HepG2 (cell line): ENCODE results near the gene AKAP3. TPM values are rescaled to one million over a fixed set of nuclear protein-coding genes. Genes with fewer than 3 reads are reported as not detected.

Experiments used
- ELF3 ChIP-seq: IDR thresholded peaks from 2 replicates; pipeline ENCODE4 v1.6.1; 2016; ENCODE audit warnings: missing genetic modification reagents, missing compliant biosample characterization
- NONO ChIP-seq, 2 experiments: fragments of 450-650 bp in 1 of 2; sonication (generic) in 1 of 2; formaldehyde crosslinking in 1 of 2; IDR thresholded peaks in 1 of 2; conservative IDR thresholded peaks in 1 of 2; 2 replicates each; pipeline versions ENCODE4 v1.6.1 to v1.8.0; 2017 to 2022; ENCODE audit warnings: mild to moderate bottlenecking in 1 of 2, missing genetic modification reagents in 1 of 2, moderate library complexity in 1 of 2
- RBFOX2 ChIP-seq: fragments of 200-400 bp; formaldehyde crosslinking; IDR thresholded peaks from 2 replicates; pipeline ENCODE4 v1.6.1; 2017; ENCODE audit warnings: low read depth, mild to moderate bottlenecking, low read length
- SPEN ChIP-seq: sonication (generic); formaldehyde crosslinking; IDR thresholded peaks from 2 replicates; pipeline ENCODE4 v1.5.1; 2020; ENCODE audit warnings: low read depth, mild to moderate bottlenecking, missing genetic modification reagents
- ZFY ChIP-seq: sonication (generic); formaldehyde crosslinking; IDR thresholded peaks from 2 replicates; pipeline ENCODE4 v1.4.0; 2020; ENCODE audit warnings: missing genetic modification reagents
- ZNF335 ChIP-seq: sonication (generic); formaldehyde crosslinking; IDR thresholded peaks from 2 replicates; pipeline ENCODE4 v1.4.0; 2020; ENCODE audit warnings: missing genetic modification reagents
- polyA plus RNA-seq, 8 experiments: library from polyadenylated mRNA; depleted of rRNA in 3 of 8; stranded (reverse) in 7 of 8; unstranded in 1 of 8; fragments of >200 nt; fragmentation: Illumina TruSeq in 4 of 8; extraction: Trizol in 4 of 8; gene quantifications; 2 replicates each; pipeline versions ENCODE4 v1.2.1 to v1.2.3, GENCODE V29; 2011 to 2016; ENCODE audit warnings: low read depth in 4 of 8, missing spikeins in 1 of 8, mixed read lengths in 1 of 8; ENCODE audit not compliant: insufficient read depth in 1 of 8
- total RNA-seq, 5 experiments: library from RNA; depleted of rRNA; stranded (reverse); fragments of >200 nt; fragmentation: Illumina TruSeq; extraction: Trizol; gene quantifications; 2 replicates each; pipeline ENCODE4 v1.2.3, GENCODE V29; 2016; ENCODE audit warnings: low read depth in 1 of 5
- TF ChIP-seq, protein P1 (sequence below): IDR thresholded peaks from 2 replicates; pipeline ENCODE4 v1.6.1; 2018; ENCODE audit warnings: missing genetic modification reagents, mild to moderate bottlenecking, missing compliant biosample characterization
- TF ChIP-seq, protein P2 (sequence below): IDR thresholded peaks from 2 replicates; pipeline ENCODE4 v1.6.1; 2016; ENCODE audit warnings: low read depth, borderline replicate concordance
- TF ChIP-seq, protein P3 (sequence below): IDR thresholded peaks from 2 replicates; pipeline ENCODE4 v1.6.1; 2016; ENCODE audit warnings: low read depth
- TF ChIP-seq, protein P4 (sequence below): sonication (generic); formaldehyde crosslinking; IDR thresholded peaks from 2 replicates; pipeline ENCODE4 v1.4.0; 2020; ENCODE audit warnings: missing genetic modification reagents
- TF ChIP-seq, protein P5 (sequence below): sonication (generic); formaldehyde crosslinking; IDR thresholded peaks from 2 replicates; pipeline ENCODE4 v1.4.0; 2020; ENCODE audit warnings: missing genetic modification reagents, borderline replicate concordance
- TF ChIP-seq, protein P6 (sequence below), 2 experiments: sonication (generic) in 1 of 2; formaldehyde crosslinking in 1 of 2; IDR thresholded peaks; 2 replicates each; pipeline versions ENCODE4 v1.4.0 to v1.6.1; 2018 to 2020; ENCODE audit warnings: missing genetic modification reagents in 2 of 2, borderline replicate concordance in 1 of 2, low read depth in 1 of 2, mild to moderate bottlenecking in 1 of 2, missing biosample characterization in 1 of 2
- TF ChIP-seq, protein P7 (sequence below): sonication (generic); formaldehyde crosslinking; IDR thresholded peaks from 2 replicates; pipeline ENCODE4 v1.4.0; 2020; ENCODE audit warnings: mild to moderate bottlenecking, missing genetic modification reagents

AKAP3 gene
- total and polyA plus RNA-seq, 2 of the 13 experiments (the other 11 are each of a cell fraction or from before 2014, with no cell fraction given), result 0.22 to 0.49 TPM

DNA sequence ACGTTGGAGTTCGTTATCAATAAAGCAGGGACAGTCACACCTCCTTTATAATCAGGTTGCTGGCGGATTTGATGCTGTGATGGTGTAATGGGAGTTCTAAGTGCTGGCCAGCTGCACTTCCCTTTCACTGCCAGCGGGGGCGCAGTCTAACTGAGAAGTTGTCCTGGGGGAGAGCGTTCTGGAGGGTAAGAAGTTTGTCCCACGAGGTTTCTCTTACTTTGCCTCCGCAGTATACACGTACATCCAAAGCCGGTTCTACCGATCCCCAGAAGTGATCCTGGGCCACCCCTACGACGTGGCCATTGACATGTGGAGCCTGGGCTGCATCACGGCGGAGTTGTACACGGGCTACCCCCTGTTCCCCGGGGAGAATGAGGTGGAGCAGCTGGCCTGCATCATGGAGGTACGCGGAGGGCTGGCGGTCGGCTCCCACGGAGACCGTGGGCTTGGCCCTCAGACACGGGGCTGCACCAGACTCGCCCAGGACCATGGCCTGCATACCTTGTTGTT is 44.1 kb downstream of the AKAP3 start (continued):
- TF ChIP-seq, protein P1, sequence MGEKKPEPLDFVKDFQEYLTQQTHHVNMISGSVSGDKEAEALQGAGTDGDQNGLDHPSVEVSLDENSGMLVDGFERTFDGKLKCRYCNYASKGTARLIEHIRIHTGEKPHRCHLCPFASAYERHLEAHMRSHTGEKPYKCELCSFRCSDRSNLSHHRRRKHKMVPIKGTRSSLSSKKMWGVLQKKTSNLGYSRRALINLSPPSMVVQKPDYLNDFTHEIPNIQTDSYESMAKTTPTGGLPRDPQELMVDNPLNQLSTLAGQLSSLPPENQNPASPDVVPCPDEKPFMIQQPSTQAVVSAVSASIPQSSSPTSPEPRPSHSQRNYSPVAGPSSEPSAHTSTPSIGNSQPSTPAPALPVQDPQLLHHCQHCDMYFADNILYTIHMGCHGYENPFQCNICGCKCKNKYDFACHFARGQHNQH (CRISPR knock-in tag), result peak; percentile 62
- TF ChIP-seq, protein P2, sequence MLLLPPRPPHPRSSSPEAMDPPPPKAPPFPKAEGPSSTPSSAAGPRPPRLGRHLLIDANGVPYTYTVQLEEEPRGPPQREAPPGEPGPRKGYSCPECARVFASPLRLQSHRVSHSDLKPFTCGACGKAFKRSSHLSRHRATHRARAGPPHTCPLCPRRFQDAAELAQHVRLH (CRISPR knock-in tag), result peak; percentile 49; the same call in 1 of the 2 replicates
- TF ChIP-seq, protein P3, sequence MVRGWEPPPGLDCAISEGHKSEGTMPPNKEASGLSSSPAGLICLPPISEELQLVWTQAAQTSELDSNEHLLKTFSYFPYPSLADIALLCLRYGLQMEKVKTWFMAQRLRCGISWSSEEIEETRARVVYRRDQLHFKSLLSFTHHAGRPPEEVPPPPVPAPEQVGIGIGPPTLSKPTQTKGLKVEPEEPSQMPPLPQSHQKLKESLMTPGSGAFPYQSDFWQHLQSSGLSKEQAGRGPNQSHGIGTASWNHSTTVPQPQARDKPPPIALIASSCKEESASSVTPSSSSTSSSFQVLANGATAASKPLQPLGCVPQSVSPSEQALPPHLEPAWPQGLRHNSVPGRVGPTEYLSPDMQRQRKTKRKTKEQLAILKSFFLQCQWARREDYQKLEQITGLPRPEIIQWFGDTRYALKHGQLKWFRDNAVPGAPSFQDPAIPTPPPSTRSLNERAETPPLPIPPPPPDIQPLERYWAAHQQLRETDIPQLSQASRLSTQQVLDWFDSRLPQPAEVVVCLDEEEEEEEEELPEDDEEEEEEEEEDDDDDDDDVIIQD (CRISPR knock-in tag), result peak; percentile 49; the same call in 1 of the 2 replicates
- TF ChIP-seq ZNF335 (CRISPR knock-in tag), result 0 out of 2 replicates have a peak, but pooled peaks have one; percentile 32
- TF ChIP-seq SPEN (CRISPR knock-in tag), result peak; percentile 69
- peak; percentile 38; the same call in 1 of the 2 replicates for TF ChIP-seq RBFOX2
- no peak for TF ChIP-seq NONO (IDR thresholded peaks at IDR 0.05)
- peak; percentile 39; the same call in 1 of the 2 replicates for TF ChIP-seq NONO (CRISPR knock-in tag; conservative IDR thresholded peaks at IDR 0.05)
- TF ChIP-seq, protein P4, sequence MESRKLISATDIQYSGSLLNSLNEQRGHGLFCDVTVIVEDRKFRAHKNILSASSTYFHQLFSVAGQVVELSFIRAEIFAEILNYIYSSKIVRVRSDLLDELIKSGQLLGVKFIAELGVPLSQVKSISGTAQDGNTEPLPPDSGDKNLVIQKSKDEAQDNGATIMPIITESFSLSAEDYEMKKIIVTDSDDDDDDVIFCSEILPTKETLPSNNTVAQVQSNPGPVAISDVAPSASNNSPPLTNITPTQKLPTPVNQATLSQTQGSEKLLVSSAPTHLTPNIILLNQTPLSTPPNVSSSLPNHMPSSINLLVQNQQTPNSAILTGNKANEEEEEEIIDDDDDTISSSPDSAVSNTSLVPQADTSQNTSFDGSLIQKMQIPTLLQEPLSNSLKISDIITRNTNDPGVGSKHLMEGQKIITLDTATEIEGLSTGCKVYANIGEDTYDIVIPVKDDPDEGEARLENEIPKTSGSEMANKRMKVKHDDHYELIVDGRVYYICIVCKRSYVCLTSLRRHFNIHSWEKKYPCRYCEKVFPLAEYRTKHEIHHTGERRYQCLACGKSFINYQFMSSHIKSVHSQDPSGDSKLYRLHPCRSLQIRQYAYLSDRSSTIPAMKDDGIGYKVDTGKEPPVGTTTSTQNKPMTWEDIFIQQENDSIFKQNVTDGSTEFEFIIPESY (CRISPR knock-in tag), result 0 out of 2 replicates have a peak, but pooled peaks have one; percentile 8
- TF ChIP-seq ZFY, result peak; percentile 87
- TF ChIP-seq, protein P5, sequence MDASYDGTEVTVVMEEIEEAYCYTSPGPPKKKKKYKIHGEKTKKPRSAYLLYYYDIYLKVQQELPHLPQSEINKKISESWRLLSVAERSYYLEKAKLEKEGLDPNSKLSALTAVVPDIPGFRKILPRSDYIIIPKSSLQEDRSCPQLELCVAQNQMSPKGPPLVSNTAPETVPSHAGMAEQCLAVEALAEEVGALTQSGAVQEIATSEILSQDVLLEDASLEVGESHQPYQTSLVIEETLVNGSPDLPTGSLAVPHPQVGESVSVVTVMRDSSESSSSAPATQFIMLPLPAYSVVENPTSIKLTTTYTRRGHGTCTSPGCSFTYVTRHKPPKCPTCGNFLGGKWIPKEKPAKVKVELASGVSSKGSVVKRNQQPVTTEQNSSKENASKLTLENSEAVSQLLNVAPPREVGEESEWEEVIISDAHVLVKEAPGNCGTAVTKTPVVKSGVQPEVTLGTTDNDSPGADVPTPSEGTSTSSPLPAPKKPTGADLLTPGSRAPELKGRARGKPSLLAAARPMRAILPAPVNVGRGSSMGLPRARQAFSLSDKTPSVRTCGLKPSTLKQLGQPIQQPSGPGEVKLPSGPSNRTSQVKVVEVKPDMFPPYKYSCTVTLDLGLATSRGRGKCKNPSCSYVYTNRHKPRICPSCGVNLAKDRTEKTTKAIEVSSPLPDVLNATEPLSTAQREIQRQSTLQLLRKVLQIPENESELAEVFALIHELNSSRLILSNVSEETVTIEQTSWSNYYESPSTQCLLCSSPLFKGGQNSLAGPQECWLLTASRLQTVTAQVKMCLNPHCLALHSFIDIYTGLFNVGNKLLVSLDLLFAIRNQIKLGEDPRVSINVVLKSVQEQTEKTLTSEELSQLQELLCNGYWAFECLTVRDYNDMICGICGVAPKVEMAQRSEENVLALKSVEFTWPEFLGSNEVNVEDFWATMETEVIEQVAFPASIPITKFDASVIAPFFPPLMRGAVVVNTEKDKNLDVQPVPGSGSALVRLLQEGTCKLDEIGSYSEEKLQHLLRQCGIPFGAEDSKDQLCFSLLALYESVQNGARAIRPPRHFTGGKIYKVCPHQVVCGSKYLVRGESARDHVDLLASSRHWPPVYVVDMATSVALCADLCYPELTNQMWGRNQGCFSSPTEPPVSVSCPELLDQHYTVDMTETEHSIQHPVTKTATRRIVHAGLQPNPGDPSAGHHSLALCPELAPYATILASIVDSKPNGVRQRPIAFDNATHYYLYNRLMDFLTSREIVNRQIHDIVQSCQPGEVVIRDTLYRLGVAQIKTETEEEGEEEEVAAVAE (CRISPR knock-in tag), result 0 out of 2 replicates have a peak, but pooled peaks have one; percentile 39
- TF ChIP-seq, protein P6, sequence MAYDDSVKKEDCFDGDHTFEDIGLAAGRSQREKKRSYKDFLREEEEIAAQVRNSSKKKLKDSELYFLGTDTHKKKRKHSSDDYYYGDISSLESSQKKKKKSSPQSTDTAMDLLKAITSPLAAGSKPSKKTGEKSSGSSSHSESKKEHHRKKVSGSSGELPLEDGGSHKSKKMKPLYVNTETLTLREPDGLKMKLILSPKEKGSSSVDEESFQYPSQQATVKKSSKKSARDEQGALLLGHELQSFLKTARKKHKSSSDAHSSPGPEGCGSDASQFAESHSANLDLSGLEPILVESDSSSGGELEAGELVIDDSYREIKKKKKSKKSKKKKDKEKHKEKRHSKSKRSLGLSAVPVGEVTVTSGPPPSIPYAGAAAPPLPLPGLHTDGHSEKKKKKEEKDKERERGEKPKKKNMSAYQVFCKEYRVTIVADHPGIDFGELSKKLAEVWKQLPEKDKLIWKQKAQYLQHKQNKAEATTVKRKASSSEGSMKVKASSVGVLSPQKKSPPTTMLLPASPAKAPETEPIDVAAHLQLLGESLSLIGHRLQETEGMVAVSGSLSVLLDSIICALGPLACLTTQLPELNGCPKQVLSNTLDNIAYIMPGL (CRISPR knock-in tag; IDR thresholded peaks at IDR 0.05; ENCODE audit: borderline replicate concordance in 1 of 2, low read depth in 1 of 2), result peak; percentile 89 to 94
- TF ChIP-seq ELF3 (CRISPR knock-in tag), result 0 out of 2 replicates have a peak, but pooled peaks have one; percentile 18
- TF ChIP-seq, protein P7, sequence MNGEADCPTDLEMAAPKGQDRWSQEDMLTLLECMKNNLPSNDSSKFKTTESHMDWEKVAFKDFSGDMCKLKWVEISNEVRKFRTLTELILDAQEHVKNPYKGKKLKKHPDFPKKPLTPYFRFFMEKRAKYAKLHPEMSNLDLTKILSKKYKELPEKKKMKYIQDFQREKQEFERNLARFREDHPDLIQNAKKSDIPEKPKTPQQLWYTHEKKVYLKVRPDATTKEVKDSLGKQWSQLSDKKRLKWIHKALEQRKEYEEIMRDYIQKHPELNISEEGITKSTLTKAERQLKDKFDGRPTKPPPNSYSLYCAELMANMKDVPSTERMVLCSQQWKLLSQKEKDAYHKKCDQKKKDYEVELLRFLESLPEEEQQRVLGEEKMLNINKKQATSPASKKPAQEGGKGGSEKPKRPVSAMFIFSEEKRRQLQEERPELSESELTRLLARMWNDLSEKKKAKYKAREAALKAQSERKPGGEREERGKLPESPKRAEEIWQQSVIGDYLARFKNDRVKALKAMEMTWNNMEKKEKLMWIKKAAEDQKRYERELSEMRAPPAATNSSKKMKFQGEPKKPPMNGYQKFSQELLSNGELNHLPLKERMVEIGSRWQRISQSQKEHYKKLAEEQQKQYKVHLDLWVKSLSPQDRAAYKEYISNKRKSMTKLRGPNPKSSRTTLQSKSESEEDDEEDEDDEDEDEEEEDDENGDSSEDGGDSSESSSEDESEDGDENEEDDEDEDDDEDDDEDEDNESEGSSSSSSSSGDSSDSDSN, result peak; percentile 50; the same call in 1 of the 2 replicates
